Endothelial cell of umbilical vein (primary cell): ENCODE data around the gene ACBD6. TPM values are rescaled to one million over a fixed set of nuclear protein-coding genes. Genes with fewer than 3 reads are reported as not detected.
A peak's percentile ranks its signal among the peaks of the same experiment; 100 is the strongest.

Source experiments
- BruUV-seq: library from RNA; stranded (reverse); fragments of 400-500 nt; replicated peaks from 2 replicates; lab custom pipeline; 2021; lab: Mats Ljungman, UMichigan
- CTCF ChIA-PET: fragments of 300-600, 350-600 bp; sonication (Branson Sonifier 250); formaldehyde crosslinking; loops from one replicate; lab custom pipeline; 2021; ENCODE audit warnings: antibody characterized with exemption, inconsistent platforms; lab: Charles Lee
- POLR2A ChIA-PET: fragments of 300-600, 350-600 bp; sonication (Branson Sonifier 250); formaldehyde crosslinking; loops from one replicate; lab custom pipeline; 2021; ENCODE audit warnings: antibody characterized with exemption, inconsistent platforms; lab: Charles Lee
- DNase-seq: peaks from one replicate; pipeline ENCODE4 v3.0.0-alpha.2; 2011; ENCODE audit warnings: low read depth, low spot score
- FAIRE-seq: peaks from 2 replicates; lab custom pipeline; 2011; peaks lifted over from hg19 to GRCh38; lab: Jason Lieb, UNC
- H2AFZ ChIP-seq: 2 replicates; pipeline ENCODE4 v1.6.0; 2012; ENCODE audit warnings: low read depth, low read length, control low read depth, inconsistent platforms
- H3K27ac ChIP-seq: 2 replicates; pipeline ENCODE4 v1.5.1; 2011; ENCODE audit warnings: low read depth, mild to moderate bottlenecking, control low read depth, low read length, moderate library complexity; ENCODE audit not compliant: insufficient read depth
- H3K27me3 ChIP-seq, 2 experiments: 2 replicates each; pipeline versions ENCODE4 v1.6.0 to v1.6.1; 2011; ENCODE audit warnings: low read length in 2 of 2, mixed read lengths in 1 of 2; ENCODE audit not compliant: control insufficient read depth in 2 of 2, insufficient read depth in 2 of 2
- H3K36me3 ChIP-seq, 2 experiments: 2 replicates in 1 of 2; 3 replicates in 1 of 2; pipeline ENCODE4 v1.5.1; 2011; ENCODE audit warnings: low read length in 2 of 2, mild to moderate bottlenecking in 1 of 2, moderate library complexity in 1 of 2; ENCODE audit not compliant: control insufficient read depth in 2 of 2, insufficient read depth in 2 of 2; ENCODE audit errors: extremely low read depth in 1 of 2
- H3K4me1 ChIP-seq: 3 replicates; pipeline ENCODE4 v1.5.1; 2011; ENCODE audit warnings: mild to moderate bottlenecking, low read length; ENCODE audit not compliant: control insufficient read depth, insufficient read depth; ENCODE audit errors: extremely low read depth
- H3K4me2 ChIP-seq: 2 replicates; pipeline ENCODE4 v1.6.1; 2011; ENCODE audit warnings: low read length, control low read depth, mixed read lengths; ENCODE audit not compliant: insufficient read depth
- H3K4me3 ChIP-seq, 3 experiments: fragments of 200-600 bp in 1 of 3; sonication (generic), shearing (Covaris generic) in 1 of 3; replicated peaks in 1 of 3; 2 replicates each; pipeline ENCODE4 v1.5.1; 2011 to 2016; ENCODE audit warnings: control low read depth in 3 of 3, low read length in 3 of 3, mild to moderate bottlenecking in 2 of 3, inconsistent platforms in 1 of 3, low read depth in 1 of 3, moderate library complexity in 1 of 3; ENCODE audit not compliant: insufficient read depth in 1 of 3
- H3K79me2 ChIP-seq: 2 replicates; pipeline ENCODE4 v1.6.0; 2012; ENCODE audit warnings: low read length, inconsistent platforms; ENCODE audit not compliant: control insufficient read depth, insufficient read depth
- H3K9ac ChIP-seq: replicated peaks from 2 replicates; pipeline ENCODE3; 2011; ENCODE audit warnings: low read length, control low read depth; ENCODE audit not compliant: insufficient read depth; ENCODE audit errors: extremely low read depth
- H3K9me1 ChIP-seq: replicated peaks from 3 replicates; pipeline ENCODE4 v1.6.0; 2011; ENCODE audit warnings: mild to moderate bottlenecking, low read length; ENCODE audit not compliant: control insufficient read depth, insufficient read depth; ENCODE audit errors: extremely low read depth
- H3K9me3 ChIP-seq: replicated peaks from 2 replicates; pipeline ENCODE4 v1.5.1; 2012; ENCODE audit warnings: low read length, inconsistent platforms; ENCODE audit not compliant: control insufficient read depth, insufficient read depth
- H4K20me1 ChIP-seq: replicated peaks from 2 replicates; pipeline ENCODE3; 2011; ENCODE audit warnings: mild to moderate bottlenecking, low read length; ENCODE audit not compliant: control insufficient read depth, insufficient read depth; ENCODE audit errors: extremely low read depth
- EZH2 ChIP-seq: IDR thresholded peaks from 2 replicates; pipeline ENCODE4 v1.6.1; 2012; ENCODE audit warnings: borderline replicate concordance, low read depth, mild to moderate bottlenecking, moderate library complexity, low read length, inconsistent platforms; ENCODE audit not compliant: severe bottlenecking
- FOS ChIP-seq: IDR thresholded peaks from 2 replicates; pipeline ENCODE4 v1.6.1; 2011; ENCODE audit warnings: mild to moderate bottlenecking, low read length, moderate library complexity, borderline replicate concordance; ENCODE audit not compliant: insufficient read depth
- MYC ChIP-seq: IDR thresholded peaks from one replicate; pipeline ENCODE4 v1.6.1; 2011; ENCODE audit warnings: mild to moderate bottlenecking, low read depth, low read length
- POLR2A ChIP-seq: IDR thresholded peaks from 2 replicates; pipeline ENCODE4 v1.6.1; 2012; ENCODE audit warnings: low read depth, mild to moderate bottlenecking, control low read depth, low read length
- POLR2AphosphoS5 ChIP-seq: IDR thresholded peaks from 2 replicates; pipeline ENCODE4 v1.6.1; 2012; ENCODE audit warnings: low read depth, mild to moderate bottlenecking, control low read depth, low read length, moderate library complexity; ENCODE audit not compliant: insufficient read depth
- dilution Hi-C: fragments of 300-500 bp; cut with MboI; formaldehyde crosslinking; loops from one replicate; pipeline ENCODE4 v1.15.0; 2019; ENCODE audit warnings: low sequenced_read_pairs; ENCODE audit not compliant: extremely low pct_ligation_motif_present
- intact Hi-C: fragments of 100-400 bp; cut with micrococcal nuclease; formaldehyde crosslinking; loops from one replicate; pipeline ENCODE4 v1.10.0; 2022
- polyA plus RNA-seq, 4 experiments: library from polyadenylated mRNA; depleted of rRNA in 3 of 4; stranded (reverse) in 3 of 4; unstranded in 1 of 4; fragments of >200 nt; gene quantifications; 2 replicates each; pipeline versions ENCODE4 v1.2.1 to v1.2.3, GENCODE V29; 2011 to 2012; ENCODE audit warnings: missing spikeins in 1 of 4
- total RNA-seq: library from RNA; stranded (reverse); gene quantifications from 2 replicates; pipeline ENCODE4 v1.2.3, GENCODE V29; 2021
- TF ChIP-seq, protein P1 (sequence below): IDR thresholded peaks from 2 replicates; pipeline ENCODE4 v1.6.1; 2011; ENCODE audit not compliant: insufficient read depth, insufficient read length

ACBD6 gene
- total and polyA plus RNA-seq, 2 donors (not counting 3 experiments of a cell fraction or from before 2014, with no cell fraction given), result 55.6 to 56.4 TPM

DNA sequence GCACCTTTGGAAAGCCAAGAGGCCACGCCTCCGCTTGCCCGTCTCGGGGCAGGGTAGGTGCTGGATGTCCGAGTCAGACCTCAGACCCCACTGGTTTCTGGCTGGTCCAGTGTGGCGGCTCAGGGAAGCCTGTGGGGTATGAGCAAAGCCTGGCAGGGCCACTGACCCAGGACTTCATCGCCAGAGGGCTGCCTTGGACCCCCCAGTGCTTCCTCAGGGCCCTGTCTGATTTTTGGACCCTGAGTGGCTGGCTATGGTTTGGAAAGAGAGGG lies 251.9 kb downstream of the ACBD6 start:
- Histone ChIP-seq H3K4me2 (no peak overlapping the region), H3K79me2 (no peaks in the 10 kb centered on the region), H3K4me1 (no peaks in the 10 kb centered on the region), H3K9me3 (no peaks in the 10 kb centered on the region), H3K9ac (no peak overlapping the region), H3K27ac (no peak overlapping the region), H3K4me3 (no peak overlapping the region), H3K9me1 (no peaks in the 10 kb centered on the region), H3K36me3 (no peaks in the 10 kb centered on the region), H4K20me1 (no peaks in the 10 kb centered on the region), H3K27me3 (peaks cover 0 to 2% of the 10 kb centered on the region in 2 experiments), H2AFZ (no peak overlapping the region)
- no TSS peak for BruUV-seq
- POLR2A ChIA-PET, result no interaction called here
- CTCF ChIA-PET, result interaction anchor here (6.1 kb wide), 1 partner anchor 163 kb away, joined by 121 read pairs; no protein-coding TSS in a partner anchor
- intact Hi-C loops (no loop called here), dilution Hi-C loops (no loop called here)
- DNase-seq, result no peak
- TF ChIP-seq MYC, result no peak
- no peak for TF ChIP-seq POLR2AphosphoS5
- no peak for TF ChIP-seq FOS
- no peak for FAIRE-seq

DNA sequence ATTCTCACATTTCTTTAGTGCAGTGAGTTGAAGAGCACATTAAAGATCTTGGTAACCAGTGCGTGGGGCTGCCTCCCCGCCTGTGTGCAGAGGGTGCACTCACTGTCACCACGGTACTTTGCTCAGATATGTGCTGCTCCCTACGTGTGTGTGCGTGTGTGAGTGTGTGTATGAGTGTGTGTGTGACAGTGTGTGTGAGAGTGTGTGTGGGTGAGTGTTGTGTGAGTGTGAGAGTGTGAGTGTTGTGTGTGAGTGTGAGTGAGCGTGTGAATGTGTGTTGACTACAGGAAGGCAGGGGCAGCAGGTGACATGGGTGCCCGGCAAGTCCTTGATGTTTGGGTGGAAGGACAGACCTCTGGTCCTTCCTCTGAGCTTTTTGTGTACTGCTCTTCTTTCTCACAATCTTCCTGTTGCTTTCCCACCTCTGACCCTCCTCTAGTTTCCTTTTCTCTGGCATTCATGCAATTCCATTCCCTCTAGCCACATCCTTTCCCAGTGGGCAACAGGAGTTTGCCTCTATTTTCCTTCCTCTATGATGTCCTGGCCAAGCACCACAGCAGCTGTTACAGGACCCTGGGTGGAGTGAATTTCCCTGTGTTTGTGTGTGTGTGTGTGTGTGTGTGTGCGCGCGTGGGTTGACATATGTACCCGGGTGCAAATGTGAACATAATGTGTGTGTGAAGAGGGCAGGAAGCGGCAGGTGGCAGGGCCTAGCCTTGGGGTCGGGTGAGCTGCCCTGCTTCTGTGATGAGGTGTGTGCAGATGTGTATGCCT lies 252.5 kb downstream of the ACBD6 start:
- intact Hi-C loops (no loop called here), dilution Hi-C loops (no loop called here)
- Histone ChIP-seq H3K4me1 (no peaks in the 10 kb centered on the region), H3K36me3 (no peaks in the 10 kb centered on the region), H4K20me1 (no peaks in the 10 kb centered on the region), H2AFZ (no peak overlapping the region), H3K79me2 (no peaks in the 10 kb centered on the region), H3K4me2 (no peak overlapping the region), H3K27ac (no peak overlapping the region), H3K4me3 (no peak overlapping the region), H3K27me3 (peaks cover 0 to 2% of the 10 kb centered on the region in 2 experiments), H3K9me3 (no peaks in the 10 kb centered on the region), H3K9me1 (no peaks in the 10 kb centered on the region), H3K9ac (no peak overlapping the region)
- TF ChIP-seq POLR2A, result no peak
- no peak for TF ChIP-seq MYC
- TF ChIP-seq, protein P1, sequence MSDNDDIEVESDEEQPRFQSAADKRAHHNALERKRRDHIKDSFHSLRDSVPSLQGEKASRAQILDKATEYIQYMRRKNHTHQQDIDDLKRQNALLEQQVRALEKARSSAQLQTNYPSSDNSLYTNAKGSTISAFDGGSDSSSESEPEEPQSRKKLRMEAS, result no peak
- TF ChIP-seq EZH2, result no peak
- no peak for TF ChIP-seq POLR2AphosphoS5
- POLR2A ChIA-PET, result no interaction called here
- FAIRE-seq (no peak), DNase-seq (peak; percentile 44)
- CTCF ChIA-PET, result interaction anchor here (1.0 to 6.1 kb wide), 4 partner anchors 10 to 196 kb away, joined by 3 to 121 read pairs (median 4); no protein-coding TSS in a partner anchor
- no TSS peak for BruUV-seq
